ENCODE measurements around the gene SNAPC3.

- TF ChIP-seq CTCF (conservative IDR thresholded peaks at IDR 0.05; ENCODE audit: low read length) (no peak), EZH2phosphoT487 (IDR thresholded peaks at IDR 0.05; ENCODE audit: borderline replicate concordance, low read depth, low read length) (no peak)
These were observed 11.0 kb downstream of the SNAPC3 start for GRCh38 chr9:15433661-15434060.

Data from OCI-LY7 (cell line).